GM18907 (cell line): ENCODE measurements around the gene FBH1.
"Not testable (repeated sequence)": the region's sequence is repeated elsewhere in the genome, so short reads cannot be mapped to it uniquely, and the experiment has no call there.

Source experiments
- ATAC-seq: cut with Tn5 transposase; IDR thresholded peaks from one replicate; pipeline ENCODE4 v1.9.1; 2021; ENCODE audit warnings: mild to moderate bottlenecking, moderate library complexity; ENCODE audit not compliant: unreplicated experiment

FBH1 gene

DNA sequence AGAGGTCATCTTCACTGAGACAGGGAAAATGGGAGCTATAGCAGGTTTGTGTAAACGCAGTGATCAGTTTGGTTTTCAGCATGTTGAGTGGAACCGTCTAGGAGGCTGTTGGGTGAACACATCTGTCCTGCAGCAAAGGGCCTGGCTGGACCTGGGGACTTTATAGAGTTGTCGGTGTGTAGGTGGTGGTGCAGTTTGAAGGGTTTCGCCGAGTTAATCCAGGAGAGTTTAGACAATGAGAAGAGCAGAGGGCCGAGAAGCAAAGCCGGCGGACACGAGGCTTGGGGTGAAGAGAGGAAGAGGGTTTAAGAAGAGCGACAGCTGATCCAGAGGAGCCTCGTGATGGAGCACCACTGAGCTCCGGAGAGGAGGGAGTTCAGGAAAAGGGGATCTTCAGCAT is 48.2 kb downstream of the FBH1 start:
- ATAC-seq: no peak

DNA sequence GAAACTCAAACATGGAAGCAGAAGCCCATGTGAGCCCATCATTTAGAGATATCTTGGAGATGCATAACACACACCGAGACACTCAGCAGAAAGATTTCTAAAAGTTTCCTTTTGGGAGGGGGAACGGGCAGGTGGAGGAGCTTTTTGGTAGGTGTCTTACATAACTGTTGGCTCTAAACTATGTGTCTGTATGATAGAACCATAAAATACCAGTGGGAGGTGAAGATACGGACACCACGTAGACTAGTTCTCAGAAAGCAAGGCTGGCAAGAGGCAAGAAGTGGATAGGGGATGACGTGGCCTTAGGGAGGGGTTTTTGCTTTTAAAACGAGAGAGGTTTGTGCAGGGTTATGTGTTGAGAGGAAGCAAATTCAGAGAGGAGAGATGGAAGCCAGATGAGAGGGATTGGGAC is 50.8 kb downstream of the FBH1 start:
- ATAC-seq: no peak

DNA sequence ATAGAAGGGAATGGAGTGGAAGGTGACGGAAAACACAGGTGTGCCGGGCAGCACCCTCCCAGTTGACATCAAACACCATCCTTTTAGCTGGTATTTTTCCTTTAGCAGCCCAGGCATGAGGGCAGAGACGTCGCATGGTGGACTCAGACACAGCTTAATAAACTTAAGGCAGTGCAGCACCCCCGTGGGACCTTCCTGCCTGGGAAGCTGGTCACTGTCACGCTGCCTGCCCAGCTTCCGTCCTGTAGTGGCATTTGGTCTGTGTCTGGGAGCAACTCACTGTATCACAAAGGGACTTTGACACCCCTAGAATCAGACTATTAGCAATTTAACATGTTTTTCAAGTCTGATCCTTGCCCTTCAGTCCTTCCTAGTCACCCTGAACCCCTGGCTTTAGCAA is 51.5 kb downstream of the FBH1 start:
- no peak for ATAC-seq

DNA sequence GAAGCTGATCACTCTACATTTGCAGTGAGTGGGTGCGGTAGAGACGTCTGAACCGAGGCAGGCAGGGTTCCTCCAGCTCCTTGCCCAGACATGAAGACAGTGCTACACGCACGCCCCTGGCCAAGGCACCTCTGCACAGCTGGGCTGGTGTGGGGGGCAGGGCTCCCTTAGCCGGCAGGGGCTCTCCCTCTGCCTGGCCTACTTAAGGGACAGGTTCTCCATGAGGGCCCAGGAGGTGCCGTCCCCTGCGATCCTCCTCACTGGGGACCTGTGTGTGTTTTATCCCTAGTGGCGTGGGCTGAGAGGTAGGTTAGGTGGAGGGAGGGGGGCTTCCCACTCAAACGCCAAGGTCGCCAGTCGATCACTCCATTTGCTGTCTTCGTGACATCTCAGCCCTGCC is 52.0 kb downstream of the FBH1 start:
- ATAC-seq: no peak

DNA sequence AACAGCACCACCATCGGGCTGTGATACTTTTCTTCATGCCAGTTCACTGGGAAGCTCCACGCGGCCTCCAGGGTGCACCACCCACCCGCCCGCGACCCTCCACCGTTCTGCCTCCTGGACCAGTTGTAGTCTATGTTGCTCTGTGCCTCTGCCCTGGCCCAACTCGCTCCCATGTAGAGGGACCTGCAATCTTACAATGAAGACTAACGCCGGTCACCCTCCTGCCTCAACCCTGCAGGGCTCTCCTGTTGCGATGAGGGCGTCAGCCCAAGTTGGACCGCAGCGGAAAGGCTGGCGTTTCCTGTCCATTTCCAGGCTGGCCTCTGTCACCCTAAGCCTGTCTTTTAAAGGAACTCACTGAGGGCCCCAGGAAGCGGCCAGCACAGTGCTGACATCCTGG is 52.4 kb downstream of the FBH1 start:
- no peak for ATAC-seq

DNA sequence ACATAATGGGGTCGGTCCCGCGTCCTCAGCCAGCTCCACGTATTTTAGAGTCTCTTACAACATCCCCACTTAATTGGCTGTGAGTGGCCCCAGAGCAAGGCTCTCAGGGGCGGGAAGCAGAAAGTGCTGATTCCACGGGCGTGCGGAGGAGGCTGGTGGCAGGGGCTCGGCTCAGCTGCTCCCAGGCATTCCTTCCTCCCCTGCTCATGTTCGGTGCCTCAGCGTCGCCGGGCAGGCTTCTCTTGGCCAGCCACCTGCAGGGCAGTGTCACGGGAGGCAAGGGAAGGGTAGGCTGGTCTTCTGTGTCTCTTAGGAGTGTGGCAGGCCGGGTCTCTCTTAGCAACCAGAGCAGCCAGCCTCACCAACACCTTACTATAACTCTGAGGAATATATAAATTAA is 53.5 kb downstream of the FBH1 start:
- no peak for ATAC-seq

DNA sequence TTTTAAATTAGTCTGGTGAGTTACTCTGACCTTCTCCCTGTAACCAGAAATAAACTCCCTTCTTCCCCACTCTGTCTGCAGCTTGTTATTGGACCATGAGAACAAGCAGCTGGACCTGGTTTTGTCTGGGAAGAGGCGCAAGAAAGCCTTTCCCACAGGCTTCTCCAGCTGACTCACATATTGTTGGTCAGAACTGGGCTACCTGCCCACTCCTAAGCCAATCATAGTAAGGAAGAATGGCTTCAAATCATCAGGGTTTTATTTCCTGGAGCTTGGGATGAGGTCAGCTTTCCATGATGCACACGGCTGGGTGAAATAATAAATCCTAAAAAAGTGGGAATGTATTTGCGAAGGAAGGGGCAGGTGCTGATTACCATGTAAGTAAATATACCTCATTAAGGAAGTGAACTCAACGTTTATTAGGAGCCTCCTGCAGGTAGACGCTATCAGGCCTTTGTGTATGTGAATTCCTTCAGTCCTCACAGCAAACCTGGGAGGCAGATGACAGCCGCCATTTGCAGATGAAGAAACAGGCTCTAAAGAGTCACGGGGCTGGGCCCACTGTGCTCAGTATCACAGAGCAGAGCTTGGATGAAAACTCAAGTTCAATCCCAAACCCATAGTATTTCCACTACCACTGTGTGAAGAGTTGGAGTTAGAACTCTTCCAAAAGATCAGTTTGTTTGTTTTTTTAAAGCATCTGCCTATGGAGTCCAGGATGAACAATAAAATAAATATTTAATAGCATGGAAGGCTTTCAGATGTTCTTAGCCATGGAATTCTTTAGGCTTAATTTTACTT is 54.5 kb downstream of the FBH1 start:
- no peak for ATAC-seq

- ATAC-seq: no peak
These were observed 55.1 kb downstream of the FBH1 start for GRCh38 chr10:5945190-5945509.

GRCh38 chr10:5945561-5946418 is 55.7 kb downstream of the FBH1 start:
- ATAC-seq: no peak

DNA sequence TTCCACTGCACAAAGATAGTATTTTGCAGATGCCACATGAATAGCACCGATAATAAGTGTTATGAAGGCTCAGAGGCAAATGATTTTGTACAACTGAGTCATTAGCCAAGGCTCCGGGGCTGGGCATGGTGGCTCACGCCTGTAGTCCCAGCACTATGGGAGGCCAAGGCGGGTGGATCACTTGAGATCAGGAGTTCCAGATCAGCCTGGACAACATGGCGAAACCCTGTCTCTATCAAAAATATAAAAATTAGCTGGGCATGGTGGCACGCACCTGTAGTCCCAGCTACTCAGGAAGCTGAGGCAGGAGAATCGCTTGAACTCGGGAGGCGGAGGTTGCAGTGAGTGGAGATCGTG is 56.4 kb downstream of the FBH1 start:
- not testable (repeated sequence) for ATAC-seq

- no peak for ATAC-seq
These were observed 56.7 kb downstream of the FBH1 start for GRCh38 chr10:5946786-5947185.

DNA sequence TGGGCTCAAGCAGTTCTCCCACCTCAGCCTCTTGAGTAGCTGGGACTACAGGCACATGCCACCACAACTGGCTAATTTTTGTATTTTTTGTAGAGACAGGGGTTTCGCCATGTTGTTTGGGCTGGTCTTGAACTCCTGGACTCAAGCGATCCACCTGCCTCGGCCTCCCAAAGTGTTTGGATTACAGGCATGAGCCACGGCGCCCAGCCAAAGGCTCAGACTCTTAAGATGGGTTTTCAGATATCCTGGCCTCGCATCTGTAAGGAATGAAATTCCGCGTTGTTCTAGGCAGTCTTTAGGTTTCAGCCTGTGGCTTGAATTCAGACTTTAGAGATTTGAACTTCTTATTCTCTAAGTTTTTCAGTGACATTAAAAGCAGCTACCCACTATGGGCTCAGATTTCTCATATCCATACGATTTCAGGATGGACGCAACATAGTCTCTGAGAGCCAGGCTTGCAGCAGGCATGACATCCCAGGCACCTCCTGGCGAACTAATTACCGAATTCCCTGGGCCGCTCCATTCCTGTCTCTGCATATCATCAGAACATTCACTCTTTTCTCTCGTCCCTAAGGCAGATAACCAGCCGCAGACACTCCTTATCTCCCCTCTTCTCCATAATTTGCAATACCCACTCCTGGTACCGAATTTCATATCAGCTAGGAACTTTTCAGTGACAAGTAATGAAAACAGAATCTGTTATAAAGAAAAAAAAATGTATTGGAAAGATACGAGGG is 57.6 kb downstream of the FBH1 start:
- no peak for ATAC-seq

DNA sequence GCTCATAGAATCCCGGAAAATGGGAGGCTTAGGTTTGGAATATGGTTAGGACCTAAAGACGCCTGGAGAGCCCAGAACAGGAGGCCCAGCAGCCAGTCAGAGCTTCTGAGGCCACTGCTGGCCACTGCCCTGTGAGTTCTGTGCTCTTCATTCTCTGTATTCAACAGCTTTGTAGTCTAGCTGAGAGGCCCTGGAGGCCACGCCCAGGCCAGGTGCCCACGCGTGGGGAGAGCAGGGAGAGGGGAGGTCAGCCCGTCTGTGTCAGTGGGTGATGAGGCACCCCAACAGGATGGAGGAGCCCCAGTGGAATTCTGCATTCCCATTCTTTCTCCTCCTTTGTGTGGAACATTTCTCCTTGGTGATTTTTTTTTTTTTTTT is 58.2 kb downstream of the FBH1 start:
- no peak for ATAC-seq

- ATAC-seq: no peak
These were observed 59.1 kb downstream of the FBH1 start for GRCh38 chr10:5949009-5949759.

DNA sequence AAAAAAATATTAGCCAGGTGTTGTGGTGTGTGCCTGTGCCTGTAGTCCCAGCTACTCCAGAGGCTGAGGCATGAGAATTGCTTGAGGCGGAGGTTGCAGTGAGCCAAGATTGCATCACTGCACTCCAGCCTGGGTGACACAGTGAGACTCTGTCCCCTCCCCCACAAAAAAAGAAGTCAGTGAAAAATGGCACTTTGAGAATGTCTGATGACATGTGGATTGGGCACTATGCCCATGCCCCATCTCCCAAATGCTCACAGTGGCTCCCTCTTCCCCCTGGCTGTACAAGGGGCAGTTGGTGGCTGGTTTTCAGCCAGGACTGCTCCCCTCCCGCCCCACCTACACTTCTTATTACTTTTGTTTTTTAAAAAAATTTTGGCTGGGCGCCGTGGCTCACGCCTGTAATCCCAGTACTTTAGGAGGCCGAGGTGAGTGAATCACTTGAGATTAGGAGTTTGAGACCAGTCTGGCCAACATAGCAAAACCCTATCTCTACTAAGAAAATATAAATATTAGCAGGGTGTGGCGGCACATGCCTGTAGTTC is 61.2 kb downstream of the FBH1 start:
- no peak for ATAC-seq

DNA sequence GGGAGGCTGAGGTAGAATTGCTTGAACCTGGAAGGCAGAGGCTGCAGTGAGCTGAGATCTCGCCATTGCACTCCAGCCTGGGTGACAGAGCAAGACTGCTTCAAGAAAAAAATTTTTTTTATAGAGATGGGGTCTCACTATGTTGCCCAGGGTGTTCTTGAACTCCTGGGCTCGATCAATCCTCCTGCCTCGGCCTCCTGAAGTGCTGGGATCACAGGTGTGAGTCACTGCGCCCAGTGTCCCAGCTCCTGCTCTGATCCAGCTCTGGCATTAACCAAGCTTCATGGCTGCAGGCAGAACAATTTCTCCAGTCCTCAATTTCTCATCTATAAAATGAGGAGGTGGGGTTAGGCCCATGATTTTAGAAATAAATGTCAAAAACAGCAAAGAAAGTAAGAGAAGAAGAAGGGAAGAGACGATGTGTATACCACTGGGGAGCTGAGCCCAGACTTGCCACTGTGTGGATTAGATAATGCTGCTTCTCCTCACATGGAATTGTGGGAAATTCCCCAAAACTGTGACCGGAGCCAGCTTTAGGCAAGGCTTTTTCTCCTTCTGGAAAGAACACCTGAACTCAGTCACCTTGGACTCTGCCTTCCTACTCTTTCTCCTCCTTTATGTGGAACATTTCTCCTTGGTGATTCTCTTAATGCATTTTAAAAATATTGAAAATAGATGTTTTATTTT is 61.8 kb downstream of the FBH1 start:
- ATAC-seq: no peak

DNA sequence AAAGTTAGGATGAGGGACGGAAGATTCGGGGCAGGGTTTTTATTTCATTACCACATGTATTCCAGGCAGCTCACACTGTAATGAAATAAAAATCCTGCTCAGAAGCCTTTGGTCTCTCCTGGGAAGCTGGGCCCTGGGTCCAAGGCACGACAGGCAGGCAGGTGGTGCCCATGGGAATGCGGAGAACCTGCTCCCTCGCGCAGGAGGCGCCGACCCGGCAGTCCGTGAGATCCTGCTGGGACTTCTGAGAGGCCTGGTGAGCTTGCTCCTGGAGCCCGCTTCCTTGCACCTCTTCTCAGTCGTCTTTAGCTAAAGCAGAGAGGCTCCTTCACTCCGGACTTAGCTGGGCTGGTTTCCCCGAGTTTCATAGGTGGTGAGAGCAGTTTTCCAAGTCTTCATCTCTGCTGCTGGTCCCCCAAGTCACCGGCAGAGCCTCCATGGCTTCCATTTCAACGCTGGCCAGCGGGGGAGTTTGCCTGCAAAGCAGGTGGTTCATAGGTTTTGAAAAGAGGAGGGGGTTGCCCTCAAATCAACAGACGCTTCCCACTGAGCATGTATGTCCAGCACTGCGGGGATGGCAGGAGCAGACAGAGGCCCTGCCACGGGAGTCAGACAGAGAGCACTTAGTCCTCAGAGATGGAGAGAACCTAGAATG is 62.8 kb downstream of the FBH1 start:
- no peak for ATAC-seq

DNA sequence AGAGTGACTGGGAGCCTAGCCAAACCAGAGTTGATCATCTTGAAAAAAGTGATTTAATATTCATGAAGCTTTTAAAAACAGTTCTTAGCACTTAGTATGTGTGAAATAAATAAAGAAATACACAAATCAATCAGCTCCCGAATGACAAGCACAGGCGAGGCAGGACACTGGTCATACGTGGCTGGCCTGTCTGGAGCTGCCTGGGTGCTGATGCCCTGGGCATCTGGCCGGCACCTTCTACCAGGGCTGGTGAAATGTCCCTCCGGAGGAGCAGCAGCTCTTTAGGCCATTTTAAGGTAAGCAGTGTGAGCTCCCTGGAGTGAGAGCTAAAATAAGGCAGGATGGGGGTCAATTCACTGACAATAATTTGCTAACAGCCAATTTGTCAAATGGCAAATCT is 63.6 kb downstream of the FBH1 start:
- ATAC-seq: no peak

GRCh38 chr10:5956146-5956936 is 66.3 kb downstream of the FBH1 start:
- no peak for ATAC-seq
